ENCODE measurements around the gene MAD1L1.

MAD1L1 gene

GRCh38 chr7:1907751-1908365 is 324.9 kb downstream of the MAD1L1 start:
- H3K27me3 Mint-ChIP-seq = no peaks in the 10 kb centered on the region
- no peak overlapping the region for H3K4me3 Mint-ChIP-seq
- H3K4me1 Mint-ChIP-seq = no peaks in the 10 kb centered on the region
- CTCF ChIA-PET = no interaction called here
- no peaks in the 10 kb centered on the region for H3K9me3 Mint-ChIP-seq
- no peak overlapping the region for H3K27ac Mint-ChIP-seq
- DNase-seq = no peak
- peaks cover 3% of the 10 kb centered on the region for H3K36me3 Mint-ChIP-seq

- H3K4me1 Mint-ChIP-seq = no peaks in the 10 kb centered on the region
- DNase-seq = no peak
- H3K27me3 Mint-ChIP-seq = no peaks in the 10 kb centered on the region
- H3K27ac Mint-ChIP-seq = no peak overlapping the region
- CTCF ChIA-PET = no interaction called here
- peaks cover 2% of the 10 kb centered on the region for H3K36me3 Mint-ChIP-seq
- H3K9me3 Mint-ChIP-seq = no peaks in the 10 kb centered on the region
- no peak overlapping the region for H3K4me3 Mint-ChIP-seq
Measured at GRCh38 chr7:1906988-1907745, 325.6 kb downstream of the MAD1L1 start.

GRCh38 chr7:1906087-1906830 is 326.5 kb downstream of the MAD1L1 start:
- DNase-seq = no peak
- Mint-ChIP-seq H3K36me3 (peaks cover 2% of the 10 kb centered on the region), H3K4me1 (no peaks in the 10 kb centered on the region), H3K4me3 (no peak overlapping the region), H3K27me3 (no peaks in the 10 kb centered on the region), H3K27ac (peak overlapping the region; percentile 50), H3K9me3 (no peaks in the 10 kb centered on the region)
- CTCF ChIA-PET = no interaction called here

GRCh38 chr7:1902231-1902855 is 330.4 kb downstream of the MAD1L1 start:
- Mint-ChIP-seq H3K27me3 (no peaks in the 10 kb centered on the region), H3K27ac (no peak overlapping the region), H3K36me3 (peaks cover 5% of the 10 kb centered on the region), H3K4me3 (no peak overlapping the region), H3K9me3 (no peaks in the 10 kb centered on the region), H3K4me1 (peaks cover 3% of the 10 kb centered on the region)
- DNase-seq = no peak
- CTCF ChIA-PET = no interaction called here

GRCh38 chr7:1901431-1902210 is 331.1 kb downstream of the MAD1L1 start:
- Mint-ChIP-seq H3K27ac (no peak overlapping the region), H3K4me3 (no peak overlapping the region)

GRCh38 chr7:1900847-1901246 is 331.9 kb downstream of the MAD1L1 start:
- H3K27me3 Mint-ChIP-seq = no peaks in the 10 kb centered on the region
- H3K4me3 Mint-ChIP-seq = no peak overlapping the region
- DNase-seq = no peak
- CTCF ChIA-PET = no interaction called here
- H3K4me1 Mint-ChIP-seq = peaks cover 9% of the 10 kb centered on the region
- H3K9me3 Mint-ChIP-seq = no peaks in the 10 kb centered on the region
- peaks cover 9% of the 10 kb centered on the region for H3K36me3 Mint-ChIP-seq
- no peak overlapping the region for H3K27ac Mint-ChIP-seq

More at GRCh38 chr7:1901431-1902210, 331.1 kb downstream of the MAD1L1 start:
- Mint-ChIP-seq H3K4me1 (peaks cover 9% of the 10 kb centered on the region), H3K27me3 (no peaks in the 10 kb centered on the region), H3K36me3 (peaks cover 7% of the 10 kb centered on the region), H3K9me3 (no peaks in the 10 kb centered on the region)
- DNase-seq = no peak
- CTCF ChIA-PET = no interaction called here

GRCh38 chr7:1899951-1900762 is 332.6 kb downstream of the MAD1L1 start:
- H3K36me3 Mint-ChIP-seq = peaks cover 12% of the 10 kb centered on the region
- H3K9me3 Mint-ChIP-seq = no peaks in the 10 kb centered on the region
- CTCF ChIA-PET = no interaction called here
- no peak overlapping the region for H3K27ac Mint-ChIP-seq
- peaks cover 9% of the 10 kb centered on the region for H3K4me1 Mint-ChIP-seq
- H3K4me3 Mint-ChIP-seq = no peak overlapping the region
- H3K27me3 Mint-ChIP-seq = no peaks in the 10 kb centered on the region
- DNase-seq = no peak

- Mint-ChIP-seq H3K4me3 (no peak overlapping the region), H3K4me1 (peaks cover 9% of the 10 kb centered on the region), H3K27ac (no peak overlapping the region), H3K36me3 (peaks cover 13% of the 10 kb centered on the region), H3K9me3 (no peaks in the 10 kb centered on the region), H3K27me3 (no peaks in the 10 kb centered on the region)
- CTCF ChIA-PET = no interaction called here
- no peak for DNase-seq
Measured at GRCh38 chr7:1899196-1899595, 333.5 kb downstream of the MAD1L1 start.

- H3K27ac Mint-ChIP-seq = no peak overlapping the region
- H3K36me3 Mint-ChIP-seq = peaks cover 17% of the 10 kb centered on the region
- CTCF ChIA-PET = no interaction called here
- no peak overlapping the region for H3K4me3 Mint-ChIP-seq
- H3K27me3 Mint-ChIP-seq = no peaks in the 10 kb centered on the region
- no peak for DNase-seq
- no peaks in the 10 kb centered on the region for H3K9me3 Mint-ChIP-seq
- peaks cover 9% of the 10 kb centered on the region for H3K4me1 Mint-ChIP-seq
Measured at GRCh38 chr7:1898628-1899185, 334.0 kb downstream of the MAD1L1 start.

- Mint-ChIP-seq H3K9me3 (no peaks in the 10 kb centered on the region), H3K27ac (no peak overlapping the region), H3K27me3 (no peaks in the 10 kb centered on the region), H3K4me1 (peaks cover 9% of the 10 kb centered on the region), H3K4me3 (no peak overlapping the region), H3K36me3 (peaks cover 18% of the 10 kb centered on the region)
- CTCF ChIA-PET = no interaction called here
- DNase-seq = no peak
Measured at GRCh38 chr7:1897861-1898627, 334.7 kb downstream of the MAD1L1 start.

- H3K4me3 Mint-ChIP-seq = no peak overlapping the region
- CTCF ChIA-PET = no interaction called here
- DNase-seq = no peak
- H3K9me3 Mint-ChIP-seq = no peaks in the 10 kb centered on the region
- H3K4me1 Mint-ChIP-seq = peaks cover 9% of the 10 kb centered on the region
- peaks cover 18% of the 10 kb centered on the region for H3K36me3 Mint-ChIP-seq
- no peak overlapping the region for H3K27ac Mint-ChIP-seq
- H3K27me3 Mint-ChIP-seq = no peaks in the 10 kb centered on the region
Measured at GRCh38 chr7:1897076-1897860, 335.5 kb downstream of the MAD1L1 start.
